Measurements from ENCODE around the gene SNX30. TPM values are rescaled to one million over a fixed set of nuclear protein-coding genes. Genes with fewer than 3 reads are reported as not detected.
A peak's percentile ranks its signal among the peaks of the same experiment; 100 is the strongest.

SNX30 gene
- total RNA-seq, 1 donor from 2014 or later, result 12.8 TPM

GRCh38 chr9:112884101-112884500 is 133.5 kb downstream of the SNX30 start:
- peaks cover 3% of the 10 kb centered on the region for H3K36me3 Mint-ChIP-seq (ENCODE audit: low read depth, unreplicated experiment)

DNA sequence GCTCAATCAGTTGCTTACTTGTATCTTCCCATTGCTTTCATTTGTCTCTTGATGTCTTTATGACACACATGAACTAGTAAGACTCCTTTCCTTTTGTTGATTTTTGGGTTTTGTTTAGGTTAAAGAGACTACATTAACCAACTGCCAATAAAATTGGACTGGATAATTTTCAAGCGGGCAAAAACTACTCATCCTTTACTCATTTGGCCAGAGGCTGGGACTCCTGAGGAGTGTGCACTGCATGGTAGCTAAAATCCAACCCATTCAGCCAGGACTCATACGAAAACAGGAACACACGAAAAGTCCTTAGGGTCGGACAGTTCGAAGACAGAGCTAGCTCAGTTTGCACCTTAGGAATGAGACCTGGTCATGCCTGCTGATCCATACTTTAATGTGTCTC is 134.2 kb downstream of the SNX30 start:
- H3K27me3 Mint-ChIP-seq (ENCODE audit: unreplicated experiment), result peaks cover 10% of the 10 kb centered on the region
- peaks cover 3% of the 10 kb centered on the region for H3K36me3 Mint-ChIP-seq (ENCODE audit: low read depth, unreplicated experiment)
- H3K4me3 Mint-ChIP-seq (ENCODE audit: unreplicated experiment), result no peak overlapping the region
- H3K9me3 Mint-ChIP-seq (ENCODE audit: unreplicated experiment), result no peaks in the 10 kb centered on the region
- TF ChIP-seq, protein P1, sequence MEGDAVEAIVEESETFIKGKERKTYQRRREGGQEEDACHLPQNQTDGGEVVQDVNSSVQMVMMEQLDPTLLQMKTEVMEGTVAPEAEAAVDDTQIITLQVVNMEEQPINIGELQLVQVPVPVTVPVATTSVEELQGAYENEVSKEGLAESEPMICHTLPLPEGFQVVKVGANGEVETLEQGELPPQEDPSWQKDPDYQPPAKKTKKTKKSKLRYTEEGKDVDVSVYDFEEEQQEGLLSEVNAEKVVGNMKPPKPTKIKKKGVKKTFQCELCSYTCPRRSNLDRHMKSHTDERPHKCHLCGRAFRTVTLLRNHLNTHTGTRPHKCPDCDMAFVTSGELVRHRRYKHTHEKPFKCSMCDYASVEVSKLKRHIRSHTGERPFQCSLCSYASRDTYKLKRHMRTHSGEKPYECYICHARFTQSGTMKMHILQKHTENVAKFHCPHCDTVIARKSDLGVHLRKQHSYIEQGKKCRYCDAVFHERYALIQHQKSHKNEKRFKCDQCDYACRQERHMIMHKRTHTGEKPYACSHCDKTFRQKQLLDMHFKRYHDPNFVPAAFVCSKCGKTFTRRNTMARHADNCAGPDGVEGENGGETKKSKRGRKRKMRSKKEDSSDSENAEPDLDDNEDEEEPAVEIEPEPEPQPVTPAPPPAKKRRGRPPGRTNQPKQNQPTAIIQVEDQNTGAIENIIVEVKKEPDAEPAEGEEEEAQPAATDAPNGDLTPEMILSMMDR (IDR thresholded peaks at IDR 0.05; ENCODE audit: unreplicated experiment), result no peak
- DNase-seq (ENCODE audit: low spot score), result no peak
- H3K27ac Mint-ChIP-seq (ENCODE audit: unreplicated experiment), result peak overlapping the region; percentile 0
- H3K4me1 Mint-ChIP-seq (ENCODE audit: unreplicated experiment), result peaks cover 9% of the 10 kb centered on the region

More at GRCh38 chr9:112884101-112884500, 133.5 kb downstream of the SNX30 start:
- DNase-seq (ENCODE audit: low spot score), result peak; percentile 31
- TF ChIP-seq, protein P1 (IDR thresholded peaks at IDR 0.05; ENCODE audit: unreplicated experiment), result no peak
- Mint-ChIP-seq H3K27me3 (ENCODE audit: unreplicated experiment) (peaks cover 10% of the 10 kb centered on the region), H3K9me3 (ENCODE audit: unreplicated experiment) (no peaks in the 10 kb centered on the region), H3K27ac (ENCODE audit: unreplicated experiment) (no peak overlapping the region), H3K4me3 (ENCODE audit: unreplicated experiment) (no peak overlapping the region), H3K4me1 (ENCODE audit: unreplicated experiment) (peaks cover 9% of the 10 kb centered on the region)

GRCh38 chr9:112885324-112885723 is 134.8 kb downstream of the SNX30 start:
- H3K27me3 Mint-ChIP-seq (ENCODE audit: unreplicated experiment), result peaks cover 14% of the 10 kb centered on the region
- H3K4me3 Mint-ChIP-seq (ENCODE audit: unreplicated experiment), result no peak overlapping the region
- peaks cover 9% of the 10 kb centered on the region for H3K4me1 Mint-ChIP-seq (ENCODE audit: unreplicated experiment)
- TF ChIP-seq, protein P1 (IDR thresholded peaks at IDR 0.05; ENCODE audit: unreplicated experiment), result no peak
- no peak overlapping the region for H3K27ac Mint-ChIP-seq (ENCODE audit: unreplicated experiment)
- DNase-seq (ENCODE audit: low spot score), result no peak
- H3K9me3 Mint-ChIP-seq (ENCODE audit: unreplicated experiment), result no peaks in the 10 kb centered on the region
- peaks cover 3% of the 10 kb centered on the region for H3K36me3 Mint-ChIP-seq (ENCODE audit: low read depth, unreplicated experiment)

GRCh38 chr9:112886351-112886750 is 135.8 kb downstream of the SNX30 start:
- peaks cover 3% of the 10 kb centered on the region for H3K36me3 Mint-ChIP-seq (ENCODE audit: low read depth, unreplicated experiment)
- TF ChIP-seq, protein P1 (IDR thresholded peaks at IDR 0.05; ENCODE audit: unreplicated experiment), result no peak
- no peaks in the 10 kb centered on the region for H3K9me3 Mint-ChIP-seq (ENCODE audit: unreplicated experiment)
- no peak for DNase-seq (ENCODE audit: low spot score)
- no peak overlapping the region for H3K27ac Mint-ChIP-seq (ENCODE audit: unreplicated experiment)
- no peak overlapping the region for H3K4me3 Mint-ChIP-seq (ENCODE audit: unreplicated experiment)
- H3K27me3 Mint-ChIP-seq (ENCODE audit: unreplicated experiment), result peaks cover 11% of the 10 kb centered on the region
- peaks cover 9% of the 10 kb centered on the region for H3K4me1 Mint-ChIP-seq (ENCODE audit: unreplicated experiment)

GRCh38 chr9:112887381-112887780 is 136.8 kb downstream of the SNX30 start:
- Mint-ChIP-seq H3K36me3 (ENCODE audit: low read depth, unreplicated experiment) (peaks cover 3% of the 10 kb centered on the region), H3K4me1 (ENCODE audit: unreplicated experiment) (peaks cover 8% of the 10 kb centered on the region), H3K9me3 (ENCODE audit: unreplicated experiment) (no peaks in the 10 kb centered on the region), H3K27ac (ENCODE audit: unreplicated experiment) (no peak overlapping the region), H3K4me3 (ENCODE audit: unreplicated experiment) (no peak overlapping the region), H3K27me3 (ENCODE audit: unreplicated experiment) (peaks cover 15% of the 10 kb centered on the region)
- TF ChIP-seq, protein P1 (IDR thresholded peaks at IDR 0.05; ENCODE audit: unreplicated experiment), result no peak
- DNase-seq (ENCODE audit: low spot score), result peak; percentile 45
